ENCODE data around the gene EHMT1.
A peak's percentile ranks its signal among the peaks of the same experiment; 100 is the strongest.
"Not testable (repeated sequence)": the region's sequence is repeated elsewhere in the genome, so short reads cannot be mapped to it uniquely, and the experiment has no call there.

The EHMT1 gene

GRCh38 chr9:137615387-137615871 lies 3.4 kb upstream of the EHMT1 start:
- no peak for DNase-seq

- DNase-seq: peak; percentile 36
Measured at GRCh38 chr9:137619240-137620047, 639 bp downstream of the EHMT1 start.

GRCh38 chr9:137620048-137620405 lies 1.2 kb downstream of the EHMT1 start:
- no peak for DNase-seq

- no peak for DNase-seq
Measured at GRCh38 chr9:137620581-137620980, 1.8 kb downstream of the EHMT1 start.

- DNase-seq: peak; percentile 22
Measured at GRCh38 chr9:137621131-137621757, 2.4 kb downstream of the EHMT1 start.

- not testable (repeated sequence) for DNase-seq
Measured at GRCh38 chr9:137622211-137622610, 3.4 kb downstream of the EHMT1 start.

- DNase-seq: no peak
Measured at GRCh38 chr9:137626464-137626863, 7.7 kb downstream of the EHMT1 start.

GRCh38 chr9:137627406-137627805 lies 8.6 kb downstream of the EHMT1 start:
- DNase-seq: not testable (repeated sequence)

GRCh38 chr9:137630126-137630525 lies 11.3 kb downstream of the EHMT1 start:
- no peak for DNase-seq

GRCh38 chr9:137630679-137631078 lies 11.9 kb downstream of the EHMT1 start:
- DNase-seq: no peak

- DNase-seq: no peak
Measured at GRCh38 chr9:137631345-137632229, 12.8 kb downstream of the EHMT1 start.

- DNase-seq: no peak
Measured at GRCh38 chr9:137632230-137633161, 13.7 kb downstream of the EHMT1 start.

- DNase-seq: no peak
Measured at GRCh38 chr9:137634016-137634415, 15.2 kb downstream of the EHMT1 start.

GRCh38 chr9:137638680-137639079 lies 19.9 kb downstream of the EHMT1 start:
- no peak for DNase-seq

- no peak for DNase-seq
Measured at GRCh38 chr9:137639303-137640051, 20.7 kb downstream of the EHMT1 start.

- no peak for DNase-seq
Measured at GRCh38 chr9:137640862-137641261, 22.1 kb downstream of the EHMT1 start.

- DNase-seq: no peak
Measured at GRCh38 chr9:137642118-137642601, 23.4 kb downstream of the EHMT1 start.

- no peak for DNase-seq
Measured at GRCh38 chr9:137642892-137643291, 24.1 kb downstream of the EHMT1 start.

- DNase-seq: no peak
Measured at GRCh38 chr9:137643921-137644320, 25.1 kb downstream of the EHMT1 start.

GRCh38 chr9:137645211-137645610 lies 26.4 kb downstream of the EHMT1 start:
- no peak for DNase-seq

- no peak for DNase-seq
Measured at GRCh38 chr9:137646341-137646740, 27.5 kb downstream of the EHMT1 start.

Data from fibroblast of skin of scalp (primary cell).